WI38 (cell line): Measurements from ENCODE around the gene DIAPH3.

Experiments
- H3K4me3 ChIP-seq: 2 replicates; pipeline ENCODE4 v1.5.1; 2011; ENCODE audit warnings: low read depth, mild to moderate bottlenecking, control low read depth, low read length
- TF ChIP-seq, protein P1 (sequence below): IDR thresholded peaks from 2 replicates; pipeline ENCODE4 v1.5.1; 2012; ENCODE audit warnings: low read depth, mild to moderate bottlenecking, control low read depth, low read length

The DIAPH3 gene

DNA sequence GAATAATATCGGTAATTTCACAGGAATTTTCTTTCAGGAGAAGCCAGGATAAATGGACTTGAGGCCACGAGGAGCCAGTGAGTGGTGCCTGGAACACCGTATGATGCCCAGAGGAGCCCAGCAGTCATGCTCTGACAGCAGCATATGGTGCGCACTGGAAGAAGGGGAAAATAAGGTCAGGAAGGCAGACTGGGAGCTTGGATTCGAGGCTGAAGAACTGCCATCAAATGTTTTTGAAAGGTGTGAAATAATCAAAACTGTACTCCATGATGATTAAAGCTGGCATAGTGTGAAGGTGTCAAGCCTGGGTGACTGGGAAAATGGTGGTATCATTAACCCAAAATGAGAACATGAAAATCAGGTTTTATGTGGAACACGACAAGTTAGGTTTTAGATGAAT is 374.2 kb downstream of the DIAPH3 start:
- H3K4me3 ChIP-seq: no peak overlapping the region

DNA sequence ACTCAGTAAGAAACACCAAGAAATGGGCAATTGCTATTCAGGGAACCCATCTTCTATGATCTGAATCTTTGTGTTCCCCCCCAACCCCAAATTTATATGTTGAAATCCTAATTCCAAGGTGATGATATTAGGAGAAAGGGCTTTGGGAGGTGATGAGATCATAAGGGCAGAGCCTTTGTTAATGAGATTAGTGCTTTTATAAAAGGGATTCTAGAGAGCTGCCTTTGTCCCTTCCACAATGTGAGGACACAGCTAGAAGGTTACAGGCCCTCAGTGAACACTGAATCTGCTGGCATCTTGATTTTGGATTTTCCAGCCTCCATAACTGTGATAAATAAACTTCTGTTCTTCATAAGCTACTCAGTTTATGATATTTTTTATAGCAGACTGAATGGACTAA is 376.0 kb downstream of the DIAPH3 start:
- TF ChIP-seq, protein P1, sequence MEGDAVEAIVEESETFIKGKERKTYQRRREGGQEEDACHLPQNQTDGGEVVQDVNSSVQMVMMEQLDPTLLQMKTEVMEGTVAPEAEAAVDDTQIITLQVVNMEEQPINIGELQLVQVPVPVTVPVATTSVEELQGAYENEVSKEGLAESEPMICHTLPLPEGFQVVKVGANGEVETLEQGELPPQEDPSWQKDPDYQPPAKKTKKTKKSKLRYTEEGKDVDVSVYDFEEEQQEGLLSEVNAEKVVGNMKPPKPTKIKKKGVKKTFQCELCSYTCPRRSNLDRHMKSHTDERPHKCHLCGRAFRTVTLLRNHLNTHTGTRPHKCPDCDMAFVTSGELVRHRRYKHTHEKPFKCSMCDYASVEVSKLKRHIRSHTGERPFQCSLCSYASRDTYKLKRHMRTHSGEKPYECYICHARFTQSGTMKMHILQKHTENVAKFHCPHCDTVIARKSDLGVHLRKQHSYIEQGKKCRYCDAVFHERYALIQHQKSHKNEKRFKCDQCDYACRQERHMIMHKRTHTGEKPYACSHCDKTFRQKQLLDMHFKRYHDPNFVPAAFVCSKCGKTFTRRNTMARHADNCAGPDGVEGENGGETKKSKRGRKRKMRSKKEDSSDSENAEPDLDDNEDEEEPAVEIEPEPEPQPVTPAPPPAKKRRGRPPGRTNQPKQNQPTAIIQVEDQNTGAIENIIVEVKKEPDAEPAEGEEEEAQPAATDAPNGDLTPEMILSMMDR: no peak
- H3K4me3 ChIP-seq: no peak overlapping the region

More for the DNA sequence above, 374.2 kb downstream of the DIAPH3 start:
- TF ChIP-seq, protein P1: no peak

DNA sequence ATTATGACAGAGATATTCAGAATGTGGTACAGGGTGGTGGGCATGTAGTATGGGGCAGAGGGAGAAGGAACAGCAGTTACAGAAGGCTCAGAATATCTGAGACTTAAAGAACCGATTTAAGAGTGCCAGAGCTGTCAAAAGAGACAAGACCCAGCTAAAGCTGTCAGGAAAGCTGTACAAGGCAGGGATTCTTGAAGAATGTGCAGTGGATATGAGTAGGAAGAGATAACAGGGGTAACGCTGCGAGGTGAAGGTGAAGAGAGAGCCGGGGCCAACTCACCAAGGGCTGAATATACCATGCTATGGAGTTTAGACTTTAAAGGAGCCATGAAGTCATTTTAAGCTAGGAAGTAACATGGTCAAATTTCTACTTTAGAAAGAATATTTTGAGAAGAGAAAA is 381.0 kb downstream of the DIAPH3 start:
- H3K4me3 ChIP-seq: no peak overlapping the region
- TF ChIP-seq, protein P1: no peak

- no peak overlapping the region for H3K4me3 ChIP-seq
- TF ChIP-seq, protein P1: no peak
Observed at GRCh38 chr13:59780058-59780457, 383.7 kb downstream of the DIAPH3 start.

GRCh38 chr13:59776924-59777690 is 386.6 kb downstream of the DIAPH3 start:
- H3K4me3 ChIP-seq: no peak overlapping the region

GRCh38 chr13:59774491-59774971 is 389.2 kb downstream of the DIAPH3 start:
- no peak overlapping the region for H3K4me3 ChIP-seq
- TF ChIP-seq, protein P1: no peak

More at GRCh38 chr13:59776924-59777690, 386.6 kb downstream of the DIAPH3 start:
- TF ChIP-seq, protein P1: no peak

DNA sequence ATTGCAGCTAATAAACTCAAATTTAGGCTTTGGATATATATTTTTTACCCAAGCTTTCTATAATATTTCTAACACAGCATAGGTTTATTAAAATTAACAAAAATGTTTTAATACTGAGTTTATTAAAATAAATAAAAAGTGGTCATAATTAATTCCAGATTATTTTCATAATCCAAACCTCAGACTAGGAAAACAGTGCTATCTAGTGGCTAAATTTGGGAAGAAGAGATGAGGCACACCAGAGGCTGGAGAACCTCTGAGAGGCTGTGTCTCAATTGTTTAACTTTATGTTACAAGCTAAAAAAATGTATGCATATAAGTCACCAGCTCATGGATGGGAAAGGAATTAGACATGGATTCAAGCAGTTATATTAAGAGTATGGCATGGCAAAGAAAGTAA is 392.5 kb downstream of the DIAPH3 start:
- H3K4me3 ChIP-seq: no peak overlapping the region
- TF ChIP-seq, protein P1: peak; percentile 46
